B cell (primary cell): ENCODE measurements around the gene LCOR.

Experiments used
- CTCF ChIP-seq: fragments of 200-600 bp; IDR thresholded peaks from one replicate; pipeline ENCODE4 v1.8.0; 2022; ENCODE audit warnings: antibody characterized with exemption, mild to moderate bottlenecking
- EZH2 ChIP-seq: IDR thresholded peaks from 2 replicates; pipeline ENCODE4 v1.6.1; 2012; ENCODE audit warnings: borderline replicate concordance, low read depth, mild to moderate bottlenecking, moderate library complexity, low read length; ENCODE audit not compliant: insufficient read depth, poor library complexity, severe bottlenecking

- TF ChIP-seq CTCF (no peak), EZH2 (no peak)
These were observed 210.0 kb downstream of the LCOR start for GRCh38 chr10:97042081-97042480.
